A204.1 (cell line): Measurements from ENCODE around the gene SLC8B1.
"Not testable (repeated sequence)": the region's sequence is repeated elsewhere in the genome, so short reads cannot be mapped to it uniquely, and the experiment has no call there.

Experiments used
- FAIRE-seq: peaks from 2 replicates; lab custom pipeline; 2012; peaks lifted over from hg19 to GRCh38; lab: Jason Lieb, UNC

SLC8B1 gene

GRCh38 chr12:113354192-113354591 lies 19.3 kb upstream of the SLC8B1 start:
- not testable (repeated sequence) for FAIRE-seq

GRCh38 chr12:113351089-113351488 lies 16.2 kb upstream of the SLC8B1 start:
- no peak for FAIRE-seq

- no peak for FAIRE-seq
Measured at GRCh38 chr12:113348849-113349536, 14.1 kb upstream of the SLC8B1 start.

GRCh38 chr12:113347892-113348291 lies 13.0 kb upstream of the SLC8B1 start:
- no peak for FAIRE-seq

GRCh38 chr12:113347107-113347506 lies 12.2 kb upstream of the SLC8B1 start:
- FAIRE-seq = no peak

GRCh38 chr12:113346353-113346752 lies 11.4 kb upstream of the SLC8B1 start:
- FAIRE-seq = no peak

GRCh38 chr12:113345318-113345717 lies 10.4 kb upstream of the SLC8B1 start:
- FAIRE-seq = no peak

GRCh38 chr12:113341535-113341934 lies 6.6 kb upstream of the SLC8B1 start:
- no peak for FAIRE-seq

- FAIRE-seq = no peak
Measured at GRCh38 chr12:113340061-113340460, 5.2 kb upstream of the SLC8B1 start.

GRCh38 chr12:113339540-113339939 lies 4.6 kb upstream of the SLC8B1 start:
- no peak for FAIRE-seq

- no peak for FAIRE-seq
Measured at GRCh38 chr12:113333877-113334785, 778 bp downstream of the SLC8B1 start.

- no peak for FAIRE-seq
Measured at GRCh38 chr12:113333418-113333750, 1.5 kb downstream of the SLC8B1 start.

- no peak for FAIRE-seq
Measured at GRCh38 chr12:113332688-113333417, 2.1 kb downstream of the SLC8B1 start.

- FAIRE-seq = no peak
Measured at GRCh38 chr12:113330505-113330904, 4.4 kb downstream of the SLC8B1 start.

GRCh38 chr12:113329791-113330417 lies 5.0 kb downstream of the SLC8B1 start:
- no peak for FAIRE-seq

GRCh38 chr12:113329022-113329790 lies 5.7 kb downstream of the SLC8B1 start:
- FAIRE-seq = no peak

- no peak for FAIRE-seq
Measured at GRCh38 chr12:113328368-113328889, 6.5 kb downstream of the SLC8B1 start.

- no peak for FAIRE-seq
Measured at GRCh38 chr12:113326775-113327395, 8.0 kb downstream of the SLC8B1 start.

- no peak for FAIRE-seq
Measured at GRCh38 chr12:113325916-113326315, 9.0 kb downstream of the SLC8B1 start.

GRCh38 chr12:113322343-113322742 lies 12.6 kb downstream of the SLC8B1 start:
- no peak for FAIRE-seq

GRCh38 chr12:113320401-113320800 lies 14.5 kb downstream of the SLC8B1 start:
- no peak for FAIRE-seq
